SJSA1 (cell line): ENCODE data around the gene NR3C2. TPM values are rescaled to one million over a fixed set of nuclear protein-coding genes. Genes with fewer than 3 reads are reported as not detected.
"Not testable (repeated sequence)": the region's sequence is repeated elsewhere in the genome, so short reads cannot be mapped to it uniquely, and the experiment has no call there.

Experiments used
- DNase-seq, 2 experiments: peaks; one replicate each; pipeline ENCODE4 v3.0.0-alpha.2; 2015 to 2020; ENCODE audit warnings: low spot score in 2 of 2, low read depth in 1 of 2
- H3K27ac ChIP-seq: fragments of 250-450 bp; sonication (Bioruptor Pico); 2 replicates; pipeline ENCODE4 v1.5.1; 2020; ENCODE audit warnings: mild to moderate bottlenecking, moderate library complexity
- H3K27me3 ChIP-seq: fragments of 250-450 bp; sonication (Bioruptor Pico); replicated peaks from 2 replicates; pipeline ENCODE4 v1.5.1; 2020; ENCODE audit warnings: mild to moderate bottlenecking, moderate library complexity
- H3K36me3 ChIP-seq: fragments of 250-450 bp; sonication (Bioruptor Pico); 2 replicates; pipeline ENCODE4 v1.5.1; 2020; ENCODE audit warnings: mild to moderate bottlenecking
- H3K4me1 ChIP-seq: fragments of 250-450 bp; sonication (Bioruptor Pico); replicated peaks from 2 replicates; pipeline ENCODE4 v1.6.1; 2021; ENCODE audit warnings: mild to moderate bottlenecking
- H3K4me3 ChIP-seq: fragments of 250-450 bp; sonication (Bioruptor Pico); 2 replicates; pipeline ENCODE4 v1.5.1; 2020; ENCODE audit warnings: mild to moderate bottlenecking
- H3K9me3 ChIP-seq: fragments of 250-450 bp; sonication (Bioruptor Pico); replicated peaks from 2 replicates; pipeline ENCODE4 v1.5.1; 2020; ENCODE audit warnings: mild to moderate bottlenecking
- total RNA-seq: library from RNA; depleted of rRNA; stranded (reverse); fragments of >200 nt; shearing (Covaris generic); gene quantifications from 2 replicates; pipeline ENCODE4 v1.2.3, GENCODE V29; 2014

NR3C2 gene
- total RNA-seq, 1 experiment from 2014 or later = 0.11 TPM

DNA sequence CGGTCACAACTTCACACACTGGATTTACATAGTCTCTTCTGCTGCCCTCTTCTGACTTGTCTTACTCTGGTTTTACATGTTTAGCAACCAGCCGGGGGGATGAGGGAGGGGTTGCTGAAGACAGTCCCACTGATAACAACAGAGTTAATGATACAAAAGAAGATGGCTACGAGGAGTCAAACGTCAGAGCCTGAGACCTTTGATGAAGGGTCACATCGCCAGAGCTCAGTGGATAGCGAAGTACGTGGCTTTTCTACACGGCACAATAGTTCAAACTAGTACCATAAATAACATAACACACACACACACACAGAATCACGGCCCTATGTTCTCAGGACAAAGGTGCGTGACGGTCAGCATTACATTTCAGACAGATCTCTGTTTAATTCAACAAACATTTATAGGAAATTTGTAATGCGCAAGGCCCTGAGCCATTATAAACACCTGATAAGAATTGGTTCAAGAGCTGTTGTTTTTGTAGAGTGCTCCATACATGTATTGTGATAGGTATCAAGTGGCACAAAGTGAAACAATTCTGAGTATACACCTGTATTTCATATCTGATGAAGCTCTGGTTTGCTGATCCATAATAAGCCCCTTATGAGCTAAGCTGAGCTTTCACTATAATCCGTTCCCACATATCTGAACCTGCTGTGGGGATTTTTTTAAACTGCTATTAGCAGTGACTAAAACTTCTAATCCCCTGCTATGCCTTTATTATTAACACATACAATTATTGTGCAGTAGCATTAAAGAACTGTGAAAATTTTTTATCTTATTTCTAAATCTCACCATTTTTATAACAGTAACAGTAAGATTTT, 100.0 kb downstream of the NR3C2 start:
- Histone ChIP-seq H3K4me1 (no peaks in the 10 kb centered on the region), H3K9me3 (no peaks in the 10 kb centered on the region)

DNA sequence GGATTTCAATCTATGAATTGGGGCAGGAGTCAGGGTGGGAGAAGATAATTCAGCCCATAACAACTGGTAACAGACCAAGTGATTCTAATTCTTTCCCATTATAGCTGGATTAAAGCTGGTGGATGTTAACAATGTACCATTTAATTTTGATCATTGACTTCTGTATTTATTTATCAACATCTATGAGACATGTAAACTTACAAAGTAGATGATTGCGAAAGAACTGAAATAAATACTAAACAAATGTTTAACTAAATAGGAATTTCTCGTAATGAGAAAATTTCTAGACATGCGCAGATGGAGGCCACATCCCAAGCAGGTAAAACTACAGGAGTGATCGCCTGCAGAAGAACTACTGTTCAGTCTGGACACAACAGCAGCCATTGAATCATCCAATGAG, 107.1 kb downstream of the NR3C2 start:
- no peak for DNase-seq

More for the DNA sequence above, 100.0 kb downstream of the NR3C2 start:
- Histone ChIP-seq H3K27ac (no peak overlapping the region), H3K27me3 (no peaks in the 10 kb centered on the region), H3K36me3 (no peaks in the 10 kb centered on the region), H3K4me3 (no peak overlapping the region)
- no peak for DNase-seq

DNA sequence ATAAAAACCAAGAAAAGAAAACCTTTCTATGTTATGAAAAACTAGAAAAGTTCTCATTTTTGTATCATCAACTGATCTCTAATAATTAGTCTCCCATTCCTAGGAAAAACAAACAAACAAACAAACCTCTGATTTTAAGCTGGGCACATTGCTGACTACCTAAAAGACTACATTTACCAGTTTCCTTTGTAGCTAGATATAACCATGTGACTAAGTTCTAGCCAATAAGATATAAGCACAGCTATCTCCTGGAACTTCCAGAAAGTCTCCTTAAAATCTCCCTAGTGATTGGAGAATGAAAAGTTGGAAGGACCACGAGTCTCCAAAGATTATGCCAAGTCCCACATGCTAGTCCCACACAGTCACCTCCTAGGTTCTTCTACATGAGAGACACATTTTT, 108.9 kb downstream of the NR3C2 start:
- Histone ChIP-seq H3K4me3 (no peak overlapping the region), H3K36me3 (no peaks in the 10 kb centered on the region), H3K9me3 (no peaks in the 10 kb centered on the region), H3K27ac (no peak overlapping the region), H3K4me1 (no peaks in the 10 kb centered on the region), H3K27me3 (no peaks in the 10 kb centered on the region)
- DNase-seq = no peak

More for the DNA sequence above, 107.1 kb downstream of the NR3C2 start:
- H3K9me3 ChIP-seq = no peaks in the 10 kb centered on the region
- no peak overlapping the region for H3K4me3 ChIP-seq
- H3K36me3 ChIP-seq = no peaks in the 10 kb centered on the region
- H3K4me1 ChIP-seq = no peaks in the 10 kb centered on the region
- H3K27ac ChIP-seq = no peak overlapping the region
- no peaks in the 10 kb centered on the region for H3K27me3 ChIP-seq

DNA sequence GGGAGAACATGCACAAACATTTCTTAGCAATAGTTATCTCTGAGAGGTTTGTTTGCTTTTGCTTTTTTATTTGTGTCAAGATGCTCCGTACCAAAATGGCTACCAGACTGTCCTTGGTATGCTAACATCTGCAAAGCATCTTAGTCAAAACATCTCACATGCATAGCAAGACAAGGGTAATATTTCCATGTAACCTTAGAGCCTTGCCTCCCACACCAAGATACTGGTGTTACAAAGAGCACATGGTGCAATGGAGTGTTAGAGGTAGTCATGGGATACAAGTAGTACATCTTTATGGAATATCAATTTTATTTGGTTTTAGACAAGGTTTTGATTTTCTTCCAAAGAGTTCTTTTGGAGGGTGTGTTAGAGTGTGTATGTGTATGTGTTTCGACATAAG, 109.7 kb downstream of the NR3C2 start:
- H3K36me3 ChIP-seq = no peaks in the 10 kb centered on the region
- H3K4me1 ChIP-seq = no peaks in the 10 kb centered on the region
- no peak for DNase-seq
- no peaks in the 10 kb centered on the region for H3K27me3 ChIP-seq
- H3K27ac ChIP-seq = no peak overlapping the region
- H3K4me3 ChIP-seq = no peak overlapping the region
- no peaks in the 10 kb centered on the region for H3K9me3 ChIP-seq

DNA sequence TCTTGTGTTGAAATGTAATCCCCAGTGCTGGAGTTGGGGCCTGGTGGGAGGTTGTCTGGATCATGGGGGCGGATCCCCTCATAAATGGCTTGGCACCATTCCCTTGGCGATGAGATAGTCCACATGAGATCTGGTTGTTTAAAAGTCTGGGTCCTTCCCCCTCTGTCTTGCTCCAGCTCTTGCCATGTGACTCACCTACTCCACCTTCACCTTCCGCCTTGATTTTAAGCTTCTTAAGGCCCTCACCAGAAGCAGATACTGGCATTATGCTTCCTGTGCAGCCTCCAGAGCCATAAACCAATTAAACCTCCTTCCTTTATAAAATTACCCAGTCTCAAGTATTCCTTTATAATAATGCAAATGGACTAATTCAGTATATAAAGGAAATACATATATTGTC, 111.5 kb downstream of the NR3C2 start:
- H3K4me1 ChIP-seq = no peaks in the 10 kb centered on the region

DNA sequence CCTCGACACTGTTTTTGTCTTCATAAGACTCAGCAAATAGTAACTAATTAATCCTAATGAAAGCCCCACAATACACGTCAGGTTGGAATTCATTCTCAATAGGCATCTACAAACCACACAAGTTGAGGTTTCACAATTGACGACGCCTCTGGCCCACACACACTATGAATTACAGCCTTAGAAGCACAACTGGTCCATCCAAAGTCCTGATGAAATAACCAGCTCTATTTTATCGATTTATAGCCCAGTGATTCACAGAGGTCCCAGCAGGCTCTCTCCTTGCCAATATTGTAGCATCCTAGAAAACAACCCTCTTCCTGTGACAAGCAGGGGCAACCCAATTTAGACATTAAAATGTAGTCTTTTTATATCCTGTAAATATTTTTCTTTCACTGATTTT, 112.1 kb downstream of the NR3C2 start:
- Histone ChIP-seq H3K36me3 (no peaks in the 10 kb centered on the region), H3K4me3 (no peak overlapping the region), H3K27ac (no peak overlapping the region), H3K27me3 (no peaks in the 10 kb centered on the region), H3K9me3 (no peaks in the 10 kb centered on the region), H3K4me1 (no peaks in the 10 kb centered on the region)
- no peak for DNase-seq

More for the DNA sequence above, 111.5 kb downstream of the NR3C2 start:
- Histone ChIP-seq H3K27me3 (no peaks in the 10 kb centered on the region), H3K4me3 (no peak overlapping the region), H3K27ac (no peak overlapping the region), H3K36me3 (no peaks in the 10 kb centered on the region), H3K9me3 (no peaks in the 10 kb centered on the region)
- no peak for DNase-seq

DNA sequence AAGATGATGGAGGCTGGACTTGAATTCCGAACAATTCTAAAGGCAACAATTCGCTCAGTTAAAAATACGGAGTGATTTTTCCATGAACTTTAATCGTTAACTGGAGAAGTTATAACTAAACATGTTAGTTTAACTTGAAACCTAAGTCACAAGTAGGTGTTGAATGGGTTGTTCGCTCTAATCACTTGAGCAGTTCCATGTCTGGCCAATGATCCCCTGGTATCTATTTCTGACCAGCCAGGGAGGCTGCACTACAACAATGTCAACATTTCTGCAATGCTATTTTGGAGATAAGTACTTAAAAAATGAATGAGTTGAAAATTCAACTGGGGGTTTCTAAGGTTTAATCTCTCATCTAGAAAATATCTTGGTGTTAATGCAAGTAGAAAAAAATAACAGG, 112.5 kb downstream of the NR3C2 start:
- no peak for DNase-seq
- Histone ChIP-seq H3K4me3 (no peak overlapping the region), H3K36me3 (no peaks in the 10 kb centered on the region)

DNA sequence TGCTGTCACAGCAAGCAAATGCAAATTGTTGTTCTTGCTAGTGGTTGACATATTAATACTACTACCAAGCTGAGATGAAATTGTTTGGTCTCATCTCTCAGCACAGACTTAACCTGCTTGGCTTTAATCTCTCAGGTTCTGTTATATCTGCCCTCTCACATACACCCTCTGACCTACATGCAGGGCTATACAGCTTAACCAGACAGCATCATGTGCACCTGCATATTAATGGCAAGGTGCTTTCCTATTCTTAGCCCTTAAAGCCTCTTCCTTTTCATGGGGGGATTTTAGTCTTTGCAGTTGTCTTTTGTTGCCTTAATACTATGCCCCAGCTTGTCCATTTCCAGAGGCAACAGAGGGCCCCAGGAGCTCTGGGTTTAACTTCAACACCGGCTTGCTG, 114.5 kb downstream of the NR3C2 start:
- H3K27me3 ChIP-seq = no peaks in the 10 kb centered on the region
- H3K4me1 ChIP-seq = no peaks in the 10 kb centered on the region
- H3K9me3 ChIP-seq = no peaks in the 10 kb centered on the region
- H3K27ac ChIP-seq = no peak overlapping the region
- no peak for DNase-seq
- no peak overlapping the region for H3K4me3 ChIP-seq
- H3K36me3 ChIP-seq = no peaks in the 10 kb centered on the region

More for the DNA sequence above, 112.5 kb downstream of the NR3C2 start:
- H3K27me3 ChIP-seq = no peaks in the 10 kb centered on the region
- H3K9me3 ChIP-seq = no peaks in the 10 kb centered on the region
- H3K4me1 ChIP-seq = no peaks in the 10 kb centered on the region
- no peak overlapping the region for H3K27ac ChIP-seq

DNA sequence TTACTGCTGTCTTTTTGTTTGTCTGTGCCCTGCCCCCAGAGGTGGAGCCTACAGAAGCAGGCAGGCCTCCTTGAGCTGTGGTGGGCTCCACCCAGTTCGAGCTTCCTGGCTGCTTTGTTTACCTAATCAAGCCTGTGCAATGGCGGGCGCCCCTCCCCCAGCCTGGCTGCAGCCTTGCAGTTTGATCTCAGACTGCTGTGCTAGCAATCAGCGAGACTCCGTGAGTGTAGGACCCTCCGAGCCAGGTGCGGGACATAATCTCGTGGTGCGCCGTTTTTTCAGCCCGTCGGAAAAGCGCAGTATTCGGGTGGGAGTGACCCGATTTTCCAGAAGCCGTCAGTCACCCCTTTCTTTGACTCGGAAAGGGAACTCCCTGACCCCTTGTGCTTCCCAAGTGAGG, 118.9 kb downstream of the NR3C2 start:
- not testable (repeated sequence) for H3K4me3 ChIP-seq, DNase-seq, H3K27ac ChIP-seq, H3K4me1 ChIP-seq, H3K27me3 ChIP-seq, H3K9me3 ChIP-seq, H3K36me3 ChIP-seq

DNA sequence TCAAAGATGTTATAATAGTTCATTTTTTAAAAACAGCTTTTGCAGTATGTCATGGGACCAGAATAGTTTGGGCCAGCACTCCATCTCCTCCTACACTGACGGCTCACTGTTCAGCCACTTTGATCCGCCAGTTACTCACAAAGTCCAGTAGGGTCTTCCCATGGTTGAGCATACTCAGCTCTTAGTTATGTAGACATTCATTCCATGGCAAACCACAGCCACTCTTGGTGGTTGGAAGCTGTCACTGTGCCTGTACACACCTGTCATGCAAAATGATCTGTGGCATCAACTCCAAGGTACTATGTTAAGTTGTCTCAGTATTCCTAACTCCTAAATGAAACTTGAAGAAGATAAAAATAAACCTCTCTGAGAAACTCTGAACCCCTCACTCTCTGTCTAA, 127.2 kb downstream of the NR3C2 start:
- Histone ChIP-seq H3K36me3 (no peaks in the 10 kb centered on the region), H3K4me3 (no peak overlapping the region), H3K9me3 (no peaks in the 10 kb centered on the region), H3K27ac (no peak overlapping the region), H3K27me3 (no peaks in the 10 kb centered on the region), H3K4me1 (no peaks in the 10 kb centered on the region)
- no peak for DNase-seq

DNA sequence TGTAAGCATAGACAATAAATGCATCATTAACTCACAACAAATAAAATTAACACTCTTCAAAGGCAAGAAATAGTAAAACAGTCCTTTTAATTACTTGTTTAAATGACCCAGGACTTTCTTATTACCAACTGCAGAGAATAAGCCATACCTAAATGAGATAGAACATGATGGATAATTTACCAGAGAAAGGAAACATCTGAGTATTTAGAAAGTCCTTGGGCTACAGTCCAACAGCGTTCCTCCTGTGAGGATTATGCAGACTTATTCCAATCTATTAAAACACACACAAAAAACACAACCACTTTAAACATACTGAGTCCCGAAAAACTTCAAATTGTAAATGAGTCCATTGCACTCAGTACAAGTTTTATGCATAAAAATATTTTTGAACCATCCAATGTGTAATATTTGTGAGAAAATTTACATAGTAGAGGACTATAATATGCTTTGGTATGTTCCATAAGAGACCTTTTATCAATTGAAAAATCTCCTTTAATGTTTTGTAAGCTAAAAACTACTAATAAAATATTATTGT, 129.2 kb downstream of the NR3C2 start:
- H3K27ac ChIP-seq = no peak overlapping the region
- DNase-seq = no peak
- H3K9me3 ChIP-seq = no peaks in the 10 kb centered on the region
- H3K4me3 ChIP-seq = no peak overlapping the region
- no peaks in the 10 kb centered on the region for H3K4me1 ChIP-seq
- H3K27me3 ChIP-seq = no peaks in the 10 kb centered on the region
- no peaks in the 10 kb centered on the region for H3K36me3 ChIP-seq

DNA sequence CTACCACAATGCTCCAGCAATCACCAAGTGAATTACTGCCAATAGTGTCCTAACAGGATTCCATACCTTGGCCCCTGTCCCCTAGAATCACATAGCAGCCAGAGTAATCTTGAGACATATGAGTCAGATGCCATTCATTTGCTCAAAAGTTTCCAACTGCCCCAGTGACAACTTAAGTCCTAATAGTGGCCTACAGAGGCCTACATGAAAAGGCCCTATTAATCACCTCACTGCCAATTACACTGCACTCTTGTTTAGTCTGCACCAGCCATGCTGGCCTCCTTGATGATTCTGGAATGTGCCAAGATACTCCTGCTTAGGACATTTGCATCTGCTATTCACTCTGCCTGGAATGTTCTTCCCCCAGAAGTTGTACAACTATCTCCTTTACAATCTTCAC, 130.7 kb downstream of the NR3C2 start:
- Histone ChIP-seq H3K27me3 (no peaks in the 10 kb centered on the region), H3K9me3 (no peaks in the 10 kb centered on the region), H3K4me3 (no peak overlapping the region), H3K27ac (no peak overlapping the region), H3K4me1 (no peaks in the 10 kb centered on the region), H3K36me3 (no peaks in the 10 kb centered on the region)
- no peak for DNase-seq

DNA sequence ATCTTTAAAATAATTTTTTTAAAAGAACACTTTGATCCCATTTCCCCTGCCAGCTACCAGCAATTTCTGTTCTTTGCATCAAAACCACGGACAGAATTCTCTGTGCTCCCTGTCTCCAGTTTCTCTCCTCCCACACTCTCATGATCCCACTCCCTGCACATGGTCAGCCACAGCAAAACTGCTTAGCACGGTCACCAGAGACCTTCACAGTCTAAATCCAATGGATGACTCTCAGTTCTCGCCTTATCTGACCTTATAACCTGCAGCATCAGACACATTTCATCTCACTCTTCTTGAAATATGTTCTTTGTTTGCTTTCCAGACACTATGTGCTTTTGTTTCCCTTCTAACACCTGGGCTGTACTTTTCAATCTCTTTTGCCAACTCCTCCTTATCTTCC, 131.5 kb downstream of the NR3C2 start:
- no peak overlapping the region for H3K4me3 ChIP-seq
- H3K27me3 ChIP-seq = no peaks in the 10 kb centered on the region
- H3K36me3 ChIP-seq = no peaks in the 10 kb centered on the region
- no peaks in the 10 kb centered on the region for H3K9me3 ChIP-seq
- H3K4me1 ChIP-seq = no peaks in the 10 kb centered on the region
- DNase-seq = no peak
- no peak overlapping the region for H3K27ac ChIP-seq

DNA sequence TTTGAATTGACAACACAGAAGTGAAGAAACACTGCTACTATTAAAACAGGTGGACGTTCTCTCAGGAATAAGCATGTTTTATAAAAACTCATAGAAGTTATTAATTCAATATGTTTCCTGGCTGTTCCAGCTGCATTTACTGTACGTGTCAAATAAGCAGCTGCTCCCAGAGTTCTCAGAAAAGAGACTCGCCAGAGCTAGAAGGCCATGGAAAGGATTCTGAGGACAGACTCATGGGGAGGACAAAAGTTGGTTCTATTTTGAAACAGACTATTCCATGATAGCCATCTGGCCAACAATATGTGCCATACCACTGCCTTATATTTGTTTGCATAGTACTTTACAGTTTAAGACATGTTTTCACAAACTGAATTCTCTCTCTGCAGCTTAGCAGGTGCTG, 136.5 kb downstream of the NR3C2 start:
- Histone ChIP-seq H3K4me3 (no peak overlapping the region), H3K27ac (no peak overlapping the region), H3K4me1 (no peaks in the 10 kb centered on the region), H3K9me3 (no peaks in the 10 kb centered on the region), H3K36me3 (no peaks in the 10 kb centered on the region), H3K27me3 (no peaks in the 10 kb centered on the region)
- no peak for DNase-seq

DNA sequence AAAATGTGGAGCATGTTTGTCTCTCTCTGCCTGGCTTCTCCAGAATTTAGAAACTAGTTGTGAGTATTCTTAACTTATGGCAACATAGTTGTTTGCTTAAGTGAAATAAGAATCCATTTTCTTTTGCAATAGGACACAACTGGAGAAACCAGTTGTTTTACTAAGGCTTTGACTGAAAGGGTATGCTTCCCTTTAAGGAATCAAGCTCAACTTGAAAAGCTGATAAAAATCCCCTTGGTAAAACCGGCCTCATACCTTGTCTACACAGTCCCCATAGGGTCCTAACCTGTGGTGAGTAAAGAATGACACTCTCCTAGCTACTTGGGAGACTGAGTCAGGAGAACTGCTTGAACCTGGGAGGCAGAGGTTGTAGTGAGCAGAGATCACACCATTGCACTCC, 139.8 kb downstream of the NR3C2 start:
- H3K4me3 ChIP-seq = no peak overlapping the region
- H3K4me1 ChIP-seq = no peaks in the 10 kb centered on the region
- H3K27ac ChIP-seq = no peak overlapping the region
- no peaks in the 10 kb centered on the region for H3K36me3 ChIP-seq
- H3K9me3 ChIP-seq = no peaks in the 10 kb centered on the region
- H3K27me3 ChIP-seq = no peaks in the 10 kb centered on the region
- no peak for DNase-seq
